B cell (primary cell): ENCODE results near the gene OR51S1. TPM values are rescaled to one million over a fixed set of nuclear protein-coding genes. Genes with fewer than 3 reads are reported as not detected.

Experiments used
- ATAC-seq: fragments of 200-7000 bp; cut with Tn5 transposase; one replicate; pipeline ENCODE4 v1.10.0; 2021; ENCODE audit warnings: low read depth, mild to moderate bottlenecking, moderate number of reproducible peaks, moderate library complexity
- CTCF ChIA-PET: fragments of 350-600 bp; sonication (Branson Sonifier 250); formaldehyde crosslinking; loops from one replicate; lab custom pipeline; 2021; ENCODE audit warnings: antibody characterized with exemption, inconsistent platforms; lab: Charles Lee
- POLR2A ChIA-PET: fragments of 350-600 bp; sonication (Branson Sonifier 250); formaldehyde crosslinking; loops from one replicate; lab custom pipeline; 2021; ENCODE audit warnings: antibody characterized with exemption; lab: Charles Lee
- DNase-seq: peaks from one replicate; pipeline ENCODE4 v3.0.0; 2013
- H2AFZ ChIP-seq: 2 replicates; pipeline ENCODE4 v1.6.1; 2012; ENCODE audit warnings: mild to moderate bottlenecking, low read depth, low read length; ENCODE audit not compliant: insufficient read depth, poor library complexity, severe bottlenecking
- H3K27ac ChIP-seq, 2 donors: 1 replicate in 1 of 2; 2 replicates in 1 of 2; pipeline ENCODE4 v1.5.1; 2012 to 2013; ENCODE audit warnings: low read length in 2 of 2, mild to moderate bottlenecking in 2 of 2, moderate library complexity in 1 of 2
- H3K27me3 ChIP-seq, 4 experiments: fragments of 200-600 bp in 1 of 4; sonication (generic) in 1 of 4; replicated peaks in 1 of 4; 1 replicate in 2 of 4; 2 replicates in 2 of 4; pipeline versions ENCODE4 v1.6.1 to v1.7.0; 2013 to 2016; ENCODE audit warnings: low read length in 3 of 4, mild to moderate bottlenecking in 2 of 4, mixed read lengths in 1 of 4, moderate library complexity in 1 of 4; ENCODE audit not compliant: insufficient read depth in 4 of 4, control insufficient read depth in 3 of 4; ENCODE audit errors: control extremely low read depth in 1 of 4
- H3K36me3 ChIP-seq, 2 experiments: replicated peaks in 1 of 2; 1 replicate in 1 of 2; 2 replicates in 1 of 2; pipeline versions ENCODE4 v1.6.1 to v1.7.1; 2013; ENCODE audit warnings: low read length in 1 of 2; ENCODE audit not compliant: insufficient read depth in 2 of 2, control insufficient read depth in 1 of 2; ENCODE audit errors: control extremely low read depth in 1 of 2, extremely low read depth in 1 of 2
- H3K4me1 ChIP-seq, 2 donors: fragments of 200-600 bp in 1 of 2; sonication (generic) in 1 of 2; 1 replicate in 1 of 2; 2 replicates in 1 of 2; pipeline versions ENCODE4 v1.5.1 to v1.6.1; 2013 to 2017; ENCODE audit warnings: low read length in 2 of 2; ENCODE audit not compliant: control insufficient read depth in 2 of 2, insufficient read depth in 2 of 2
- H3K4me2 ChIP-seq: replicated peaks from 2 replicates; pipeline ENCODE3; 2012; ENCODE audit warnings: mild to moderate bottlenecking, low read depth, low read length; ENCODE audit not compliant: poor library complexity, severe bottlenecking
- H3K4me3 ChIP-seq, 5 experiments: fragments of 200-600 bp in 1 of 5; sonication (generic) in 1 of 5; 1 replicate in 3 of 5; 2 replicates in 2 of 5; pipeline versions ENCODE4 v1.5.1 to v1.7.0; 2011 to 2016; ENCODE audit warnings: low read length in 4 of 5, mild to moderate bottlenecking in 4 of 5, low read depth in 2 of 5, control low read depth in 1 of 5, moderate library complexity in 1 of 5; ENCODE audit not compliant: insufficient read depth in 1 of 5; ENCODE audit errors: control extremely low read depth in 1 of 5, extremely low read depth in 1 of 5
- H3K79me2 ChIP-seq: fragments of 200-600 bp; sonication (generic); one replicate; pipeline ENCODE4 v1.6.0; 2016; ENCODE audit warnings: low read length; ENCODE audit not compliant: control insufficient read depth, insufficient read depth
- H3K9ac ChIP-seq: fragments of 200-600 bp; sonication (generic); 2 replicates; pipeline ENCODE4 v1.6.1; 2017; ENCODE audit warnings: mild to moderate bottlenecking, low read length, moderate library complexity
- H3K9me3 ChIP-seq, 3 donors: one replicate each; pipeline versions ENCODE4 v1.6.1 to v1.7.1; 2013; ENCODE audit warnings: low read length in 2 of 3; ENCODE audit not compliant: control insufficient read depth in 2 of 3, insufficient read depth in 1 of 3; ENCODE audit errors: control extremely low read depth in 1 of 3
- H4K20me1 ChIP-seq: 2 replicates; pipeline ENCODE4 v1.6.0; 2012; ENCODE audit warnings: mild to moderate bottlenecking, low read length; ENCODE audit not compliant: insufficient read depth, control insufficient read depth, poor library complexity, severe bottlenecking
- H3K27ac Mint-ChIP-seq: one replicate; pipeline ENCODE4 v1.8.0; 2021; ENCODE audit warnings: mixed read lengths
- H3K27me3 Mint-ChIP-seq: one replicate; pipeline ENCODE4 v1.8.0; 2021; ENCODE audit warnings: mixed read lengths
- H3K4me1 Mint-ChIP-seq: one replicate; pipeline ENCODE4 v1.8.0; 2021; ENCODE audit warnings: mixed read lengths
- H3K4me3 Mint-ChIP-seq: one replicate; pipeline ENCODE4 v1.8.0; 2021; ENCODE audit warnings: mixed read lengths
- H3K9me3 Mint-ChIP-seq: one replicate; pipeline ENCODE4 v1.8.0; 2022; ENCODE audit warnings: mixed read lengths; ENCODE audit not compliant: insufficient read depth
- CTCF ChIP-seq: fragments of 200-600 bp; IDR thresholded peaks from one replicate; pipeline ENCODE4 v1.8.0; 2022; ENCODE audit warnings: antibody characterized with exemption, mild to moderate bottlenecking
- EZH2 ChIP-seq: IDR thresholded peaks from 2 replicates; pipeline ENCODE4 v1.6.1; 2012; ENCODE audit warnings: borderline replicate concordance, low read depth, mild to moderate bottlenecking, moderate library complexity, low read length; ENCODE audit not compliant: insufficient read depth, poor library complexity, severe bottlenecking
- WGBS: methylation state at CpG from one replicate; pipeline ENCODE4 v1.1.5; 2013; ENCODE audit warnings: missing lambda C conversion rate; ENCODE audit not compliant: insufficient coverage; 5-methylcytosine and 5-hydroxymethylcytosine counted together
- intact Hi-C: fragments of 100-400 bp; cut with micrococcal nuclease; formaldehyde crosslinking; loops from one replicate; pipeline ENCODE4 v1.10.0; 2022
- polyA plus RNA-seq: library from polyadenylated mRNA; depleted of rRNA; stranded (reverse); fragments of >200 nt; gene quantifications from 2 replicates; pipeline ENCODE4 v1.2.3, GENCODE V29; 2012
- total RNA-seq, 2 donors: library from RNA; stranded (reverse); fragments of 120-200 nt in 1 of 2; gene quantifications; 1 replicate in 1 of 2; 2 replicates in 1 of 2; pipeline versions ENCODE4 v1.2.3 to v1.2.4, GENCODE V29; 2013 to 2022

The OR51S1 gene
- total and polyA plus RNA-seq, 2 donors (not counting 1 experiment from before 2014, with no cell fraction given) = not detected

GRCh38 chr11:4882543-4882942 lies 33.5 kb upstream of the OR51S1 start:
- WGBS = 89% methylated on average over 3 of the region's 5 CpGs
- Mint-ChIP-seq H3K9me3 (no peaks in the 10 kb centered on the region), H3K4me3 (no peak overlapping the region), H3K4me1 (no peaks in the 10 kb centered on the region), H3K27me3 (peaks cover 4% of the 10 kb centered on the region), H3K27ac (no peak overlapping the region)
- no peak overlapping the region for H3K9ac ChIP-seq
- POLR2A ChIA-PET = no interaction called here
- H3K9me3 ChIP-seq = peaks cover 0 to 1% (median 0%) of the 10 kb centered on the region in 3 donors
- ATAC-seq = no peak
- no peaks in the 10 kb centered on the region for H3K4me1 ChIP-seq
- DNase-seq = no peak
- H3K4me3 ChIP-seq = no peak overlapping the region
- H4K20me1 ChIP-seq = no peaks in the 10 kb centered on the region
- CTCF ChIA-PET = no interaction called here
- no peaks in the 10 kb centered on the region for H3K27me3 ChIP-seq
- no peak overlapping the region for H3K27ac ChIP-seq
- intact Hi-C loops = no loop called here
- H3K4me2 ChIP-seq = no peak overlapping the region
- H3K79me2 ChIP-seq = no peaks in the 10 kb centered on the region
- H2AFZ ChIP-seq = no peak overlapping the region
- TF ChIP-seq EZH2 (no peak), CTCF (no peak)
- no peaks in the 10 kb centered on the region for H3K36me3 ChIP-seq

GRCh38 chr11:4881860-4882500 lies 33.0 kb upstream of the OR51S1 start, which contains the start of gene OR51T1:
Gene OR51T1 (plus strand): TSS chr11:4881900. CDS start chr11:4881900, 0 bp downstream.
- DNase-seq = no peak
- no peak within 1 kb of the TSS for H3K9ac ChIP-seq
- no peaks in the 10 kb centered on the region for H3K36me3 ChIP-seq
- H3K27ac Mint-ChIP-seq = no peak within 1 kb of the TSS
- no peak within 1 kb of the TSS for H3K4me2 ChIP-seq
- no peaks in the 10 kb centered on the region for H3K9me3 Mint-ChIP-seq
- POLR2A ChIA-PET = no interaction called here
- intact Hi-C loops = no loop called here
- no peaks in the 10 kb centered on the region for H3K27me3 ChIP-seq
- H3K79me2 ChIP-seq = no peaks in the 10 kb centered on the region
- H2AFZ ChIP-seq = no peak within 1 kb of the TSS
- peaks cover 0 to 1% (median 0%) of the 10 kb centered on the region in 3 donors for H3K9me3 ChIP-seq
- no peak for ATAC-seq
- H3K4me3 ChIP-seq = no peak within 1 kb of the TSS
- no peak within 1 kb of the TSS for H3K4me3 Mint-ChIP-seq
- TF ChIP-seq CTCF = no peak
- no peak for TF ChIP-seq EZH2
- no peaks in the 10 kb centered on the region for H3K4me1 Mint-ChIP-seq
- H4K20me1 ChIP-seq = no peaks in the 10 kb centered on the region
- CTCF ChIA-PET = no interaction called here
- H3K4me1 ChIP-seq = no peaks in the 10 kb centered on the region
- 89% methylated on average over 8 of the region's 8 CpGs for WGBS
- H3K27me3 Mint-ChIP-seq = peaks cover 2% of the 10 kb centered on the region
- no peak within 1 kb of the TSS for H3K27ac ChIP-seq
